Keratinocyte (primary cell): Measurements from ENCODE around the gene EEA1.

Source experiments
- EZH2 ChIP-seq: IDR thresholded peaks from one replicate; pipeline ENCODE4 v1.6.1; 2012; ENCODE audit warnings: inconsistent platforms, mild to moderate bottlenecking, low read length, moderate library complexity
- TF ChIP-seq, protein P1 (sequence below), 3 experiments: IDR thresholded peaks in 1 of 3; conservative IDR thresholded peaks in 1 of 3; optimal IDR thresholded peaks in 1 of 3; 2 replicates in 2 of 3; 3 replicates in 1 of 3; pipeline versions ENCODE3 to v1.5.1; 2011; ENCODE audit warnings: low read length in 3 of 3, mild to moderate bottlenecking in 3 of 3, moderate library complexity in 2 of 3, control low read depth in 1 of 3, inconsistent platforms in 1 of 3; ENCODE audit not compliant: insufficient read depth in 2 of 3; ENCODE audit errors: extremely low read depth in 1 of 3

DNA sequence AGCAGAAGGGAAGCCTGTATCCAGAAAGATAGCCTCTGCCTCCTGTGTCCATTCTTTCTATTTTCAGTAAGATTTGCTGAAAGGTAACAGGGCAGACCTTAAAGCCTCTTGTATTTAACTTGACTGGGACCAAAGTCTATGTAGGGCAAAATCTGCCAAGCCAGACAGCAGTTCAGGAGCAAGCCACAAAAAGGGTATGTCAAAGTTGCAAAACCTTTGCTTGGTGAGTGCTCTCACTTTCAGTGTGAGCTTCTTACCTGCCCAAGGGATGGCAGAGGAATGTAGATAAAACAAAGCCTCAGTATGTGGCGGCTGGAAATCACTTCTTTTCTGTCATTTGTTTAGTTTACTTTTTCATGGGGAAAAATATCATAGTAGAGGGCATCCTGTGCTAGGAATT, 163.2 kb downstream of the EEA1 start:
- TF ChIP-seq, protein P1, sequence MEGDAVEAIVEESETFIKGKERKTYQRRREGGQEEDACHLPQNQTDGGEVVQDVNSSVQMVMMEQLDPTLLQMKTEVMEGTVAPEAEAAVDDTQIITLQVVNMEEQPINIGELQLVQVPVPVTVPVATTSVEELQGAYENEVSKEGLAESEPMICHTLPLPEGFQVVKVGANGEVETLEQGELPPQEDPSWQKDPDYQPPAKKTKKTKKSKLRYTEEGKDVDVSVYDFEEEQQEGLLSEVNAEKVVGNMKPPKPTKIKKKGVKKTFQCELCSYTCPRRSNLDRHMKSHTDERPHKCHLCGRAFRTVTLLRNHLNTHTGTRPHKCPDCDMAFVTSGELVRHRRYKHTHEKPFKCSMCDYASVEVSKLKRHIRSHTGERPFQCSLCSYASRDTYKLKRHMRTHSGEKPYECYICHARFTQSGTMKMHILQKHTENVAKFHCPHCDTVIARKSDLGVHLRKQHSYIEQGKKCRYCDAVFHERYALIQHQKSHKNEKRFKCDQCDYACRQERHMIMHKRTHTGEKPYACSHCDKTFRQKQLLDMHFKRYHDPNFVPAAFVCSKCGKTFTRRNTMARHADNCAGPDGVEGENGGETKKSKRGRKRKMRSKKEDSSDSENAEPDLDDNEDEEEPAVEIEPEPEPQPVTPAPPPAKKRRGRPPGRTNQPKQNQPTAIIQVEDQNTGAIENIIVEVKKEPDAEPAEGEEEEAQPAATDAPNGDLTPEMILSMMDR (optimal IDR thresholded peaks at IDR 0.05 in 1 of 3, IDR thresholded peaks at IDR 0.05 in 1 of 3, conservative IDR thresholded peaks at IDR 0.05 in 1 of 3; ENCODE audit: extremely low read depth in 1 of 3, insufficient read depth in 2 of 3, low read length in 3 of 3) = no peak
- TF ChIP-seq EZH2 = no peak
